Erythroblast (primary cell): Measurements from ENCODE around the gene TCEAL3.

Experiments used
- GATA1 ChIP-seq: IDR thresholded peaks from 2 replicates; pipeline ENCODE4 v1.6.1; 2011; ENCODE audit warnings: low read depth, mild to moderate bottlenecking, control low read depth, low read length, moderate library complexity
- POLR2A ChIP-seq: IDR thresholded peaks from 2 replicates; pipeline ENCODE4 v1.6.1; 2011; ENCODE audit warnings: mild to moderate bottlenecking, low read length

- TF ChIP-seq POLR2A (no peak), GATA1 (no peak)
Measured at GRCh38 chrX:103571726-103572125, 36.0 kb upstream of the TCEAL3 start.
